MCF 10A (cell line): ENCODE data around the gene SVIP. TPM values are rescaled to one million over a fixed set of nuclear protein-coding genes. Genes with fewer than 3 reads are reported as not detected.

Experiments used
- BruUV-seq: library from RNA; stranded (reverse); fragments of 400-500 nt; replicated peaks from 2 replicates; lab custom pipeline; 2021; lab: Mats Ljungman, UMichigan
- CTCF ChIA-PET: fragments of 300-600 bp; sonication (Branson Sonifier 250); formaldehyde crosslinking; extraction: SDS; loops from one replicate; lab custom pipeline; 2021; ENCODE audit warnings: antibody characterized with exemption, inconsistent platforms; lab: Yijun Ruan, JAX
- POLR2A ChIA-PET: fragments of 300-600, 350-650 bp; sonication (Branson Sonifier 250); formaldehyde crosslinking; extraction: SDS; loops from one replicate; lab custom pipeline; 2020; ENCODE audit warnings: antibody characterized with exemption, inconsistent platforms; lab: Yijun Ruan, JAX
- DNase-seq: peaks from one replicate; pipeline ENCODE4 v3.0.0-alpha.2; 2018; ENCODE audit not compliant: unreplicated experiment
- H3K27ac Mint-ChIP-seq: one replicate; pipeline ENCODE4 v1.8.0; 2022; ENCODE audit warnings: mild to moderate bottlenecking, low read depth, mixed read lengths; ENCODE audit not compliant: unreplicated experiment
- H3K27me3 Mint-ChIP-seq: one replicate; pipeline ENCODE4 v1.8.0; 2022; ENCODE audit warnings: mixed read lengths; ENCODE audit not compliant: insufficient read depth, unreplicated experiment
- H3K36me3 Mint-ChIP-seq: one replicate; pipeline ENCODE4 v1.8.0; 2022; ENCODE audit warnings: mild to moderate bottlenecking, moderate library complexity, mixed read lengths; ENCODE audit not compliant: insufficient read depth, unreplicated experiment
- H3K4me1 Mint-ChIP-seq: one replicate; pipeline ENCODE4 v1.8.0; 2022; ENCODE audit warnings: mixed read lengths; ENCODE audit not compliant: insufficient read depth, unreplicated experiment
- H3K4me3 Mint-ChIP-seq: one replicate; pipeline ENCODE4 v1.8.0; 2022; ENCODE audit warnings: mild to moderate bottlenecking, moderate library complexity, mixed read lengths; ENCODE audit not compliant: unreplicated experiment
- H3K9me3 Mint-ChIP-seq: one replicate; pipeline ENCODE4 v1.8.0; 2022; ENCODE audit warnings: mixed read lengths; ENCODE audit not compliant: unreplicated experiment
- intact Hi-C: fragments of 100-400 bp; cut with micrococcal nuclease; formaldehyde crosslinking; loops from 2 replicates; pipeline ENCODE4 v1.14.1; 2022
- total RNA-seq: library from RNA; stranded (reverse); gene quantifications from 2 replicates; pipeline ENCODE4 v1.2.3, GENCODE V29; 2022
- TF ChIP-seq, protein P1 (sequence below): fragments of 200-600 bp; IDR thresholded peaks from one replicate; pipeline ENCODE4 v1.8.0; 2022; ENCODE audit warnings: antibody characterized with exemption, mild to moderate bottlenecking; ENCODE audit not compliant: unreplicated experiment

SVIP gene
- total RNA-seq, 1 experiment from 2014 or later, result 8.6 TPM

DNA sequence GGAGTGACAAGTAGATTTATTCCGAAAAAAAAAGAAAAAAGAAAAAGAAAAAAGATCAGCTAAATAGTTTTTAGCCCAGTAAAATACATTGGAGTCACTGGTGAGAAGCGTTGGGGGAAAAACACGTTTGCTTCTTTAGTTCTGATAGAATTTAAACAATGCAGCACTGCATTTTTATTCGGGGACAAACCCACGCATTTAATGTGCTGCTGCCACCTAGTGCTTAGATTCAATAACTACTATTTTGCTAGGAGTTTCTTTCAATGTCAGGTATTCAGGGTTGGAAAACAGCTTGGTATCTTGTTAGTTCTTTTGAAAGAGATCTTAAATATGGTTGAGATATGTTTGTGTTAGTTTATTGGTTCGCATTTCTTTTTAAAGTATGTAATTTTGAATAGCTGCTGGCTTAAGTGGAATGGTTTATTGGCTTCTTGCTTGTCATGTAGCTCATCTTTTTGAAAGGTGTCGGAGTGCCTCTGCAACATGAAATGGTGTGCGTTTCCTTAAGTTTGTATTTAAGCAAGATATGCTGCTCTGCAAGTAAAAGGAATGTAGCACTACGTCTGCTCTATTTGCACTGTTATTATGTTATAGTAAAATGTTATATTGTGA is 41.9 kb downstream of the SVIP start:
- no peak overlapping the region for H3K27ac Mint-ChIP-seq
- no peak overlapping the region for H3K4me3 Mint-ChIP-seq
- no peaks in the 10 kb centered on the region for H3K36me3 Mint-ChIP-seq
- no peaks in the 10 kb centered on the region for H3K9me3 Mint-ChIP-seq
- H3K27me3 Mint-ChIP-seq, result peaks cover 24% of the 10 kb centered on the region
- peak; percentile 56 for DNase-seq
- TF ChIP-seq, protein P1, sequence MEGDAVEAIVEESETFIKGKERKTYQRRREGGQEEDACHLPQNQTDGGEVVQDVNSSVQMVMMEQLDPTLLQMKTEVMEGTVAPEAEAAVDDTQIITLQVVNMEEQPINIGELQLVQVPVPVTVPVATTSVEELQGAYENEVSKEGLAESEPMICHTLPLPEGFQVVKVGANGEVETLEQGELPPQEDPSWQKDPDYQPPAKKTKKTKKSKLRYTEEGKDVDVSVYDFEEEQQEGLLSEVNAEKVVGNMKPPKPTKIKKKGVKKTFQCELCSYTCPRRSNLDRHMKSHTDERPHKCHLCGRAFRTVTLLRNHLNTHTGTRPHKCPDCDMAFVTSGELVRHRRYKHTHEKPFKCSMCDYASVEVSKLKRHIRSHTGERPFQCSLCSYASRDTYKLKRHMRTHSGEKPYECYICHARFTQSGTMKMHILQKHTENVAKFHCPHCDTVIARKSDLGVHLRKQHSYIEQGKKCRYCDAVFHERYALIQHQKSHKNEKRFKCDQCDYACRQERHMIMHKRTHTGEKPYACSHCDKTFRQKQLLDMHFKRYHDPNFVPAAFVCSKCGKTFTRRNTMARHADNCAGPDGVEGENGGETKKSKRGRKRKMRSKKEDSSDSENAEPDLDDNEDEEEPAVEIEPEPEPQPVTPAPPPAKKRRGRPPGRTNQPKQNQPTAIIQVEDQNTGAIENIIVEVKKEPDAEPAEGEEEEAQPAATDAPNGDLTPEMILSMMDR, result peak; percentile 52
- intact Hi-C loops, result loop anchor here (1.0 to 2.0 kb wide), 3 partner anchors 117 to 542 kb away; no protein-coding TSS in a partner anchor
- POLR2A ChIA-PET, result no interaction called here
- no TSS peak for BruUV-seq
- no peaks in the 10 kb centered on the region for H3K4me1 Mint-ChIP-seq
- CTCF ChIA-PET, result interaction anchor here (0.6 to 2.9 kb wide), 49 partner anchors 8 to 1082 kb away, joined by 3 to 30 read pairs (median 3); no protein-coding TSS in a partner anchor

DNA sequence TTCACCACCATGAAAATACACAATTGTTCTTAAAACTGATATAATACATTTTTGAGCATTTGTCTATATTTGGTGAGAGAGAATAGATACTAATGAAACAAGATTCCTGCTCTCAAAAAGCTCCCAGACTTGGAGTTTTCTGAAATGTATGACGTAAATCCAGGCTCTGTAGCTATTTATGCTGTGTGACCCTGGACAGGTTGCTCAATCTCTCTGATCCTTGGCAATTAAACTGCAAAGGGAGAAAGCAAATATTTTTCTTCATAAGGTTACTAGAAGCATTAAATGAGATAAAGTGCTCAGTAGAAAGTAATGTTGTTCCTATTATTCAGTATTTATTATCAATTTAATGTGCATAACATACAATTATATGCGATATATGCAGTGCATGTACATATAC is 42.5 kb downstream of the SVIP start:
- no TSS peak for BruUV-seq
- CTCF ChIA-PET, result interaction anchor here (0.7 to 2.9 kb wide), 33 partner anchors 9 to 543 kb away, joined by 3 to 30 read pairs (median 4); no protein-coding TSS in a partner anchor
- H3K27me3 Mint-ChIP-seq, result peaks cover 24% of the 10 kb centered on the region
- intact Hi-C loops, result loop anchor here (1.0 to 2.0 kb wide), 3 partner anchors 116 to 542 kb away; no protein-coding TSS in a partner anchor
- H3K4me1 Mint-ChIP-seq, result no peaks in the 10 kb centered on the region
- TF ChIP-seq, protein P1, result no peak
- H3K4me3 Mint-ChIP-seq, result no peak overlapping the region
- POLR2A ChIA-PET, result no interaction called here
- no peak overlapping the region for H3K27ac Mint-ChIP-seq
- no peak for DNase-seq
- no peaks in the 10 kb centered on the region for H3K36me3 Mint-ChIP-seq
- no peaks in the 10 kb centered on the region for H3K9me3 Mint-ChIP-seq

DNA sequence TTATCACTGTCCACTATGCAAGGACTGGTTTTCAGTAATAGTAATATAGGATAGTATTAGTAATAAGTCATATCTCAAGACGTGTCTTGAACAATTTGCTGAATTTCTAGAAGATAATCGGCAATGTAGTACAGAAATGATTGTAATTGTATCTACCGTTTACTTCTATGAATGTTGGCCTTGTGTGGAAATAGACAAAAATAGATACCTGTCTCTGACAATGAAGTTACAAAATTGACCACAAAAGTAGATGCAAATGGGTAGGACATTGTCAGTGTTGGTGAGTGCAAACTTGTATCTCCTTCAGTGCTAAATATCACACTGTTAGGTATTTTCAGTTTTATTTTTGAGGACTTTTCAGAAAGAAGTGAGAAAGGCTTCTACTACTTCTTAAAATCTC is 43.1 kb downstream of the SVIP start:
- BruUV-seq, result no TSS peak
- H3K9me3 Mint-ChIP-seq, result no peaks in the 10 kb centered on the region
- POLR2A ChIA-PET, result no interaction called here
- DNase-seq, result no peak
- intact Hi-C loops, result loop anchor here (2.0 kb wide), 1 partner anchor 116 kb away; no protein-coding TSS in a partner anchor
- CTCF ChIA-PET, result interaction anchor here (0.8 to 2.9 kb wide), 15 partner anchors 9 to 469 kb away, joined by 3 to 30 read pairs (median 4); no protein-coding TSS in a partner anchor
- no peak overlapping the region for H3K4me3 Mint-ChIP-seq
- TF ChIP-seq, protein P1, result no peak
- no peaks in the 10 kb centered on the region for H3K4me1 Mint-ChIP-seq
- H3K27me3 Mint-ChIP-seq, result peaks cover 23% of the 10 kb centered on the region
- no peak overlapping the region for H3K27ac Mint-ChIP-seq
- H3K36me3 Mint-ChIP-seq, result no peaks in the 10 kb centered on the region

DNA sequence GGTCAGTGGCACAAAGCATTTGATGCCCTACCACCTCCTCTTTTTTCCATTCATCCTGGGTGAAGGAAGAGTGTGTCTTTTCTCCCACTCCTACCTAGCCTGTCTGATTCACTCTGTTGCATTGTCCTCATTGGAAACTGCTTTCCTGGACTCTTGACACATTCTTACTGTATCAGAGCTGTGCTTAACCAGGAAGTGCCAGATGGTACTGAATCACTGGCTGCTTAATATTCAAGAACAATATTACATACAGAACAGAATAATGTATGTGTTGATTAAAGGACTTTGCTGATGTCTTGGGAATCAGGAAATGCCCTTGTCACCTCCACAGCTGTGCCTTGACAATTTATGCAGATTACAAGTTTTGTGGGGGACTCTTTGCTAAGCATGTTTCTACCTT is 44.4 kb downstream of the SVIP start:
- no TSS peak for BruUV-seq
- Mint-ChIP-seq H3K9me3 (no peaks in the 10 kb centered on the region), H3K27me3 (peaks cover 13% of the 10 kb centered on the region), H3K36me3 (no peaks in the 10 kb centered on the region), H3K4me1 (no peaks in the 10 kb centered on the region), H3K27ac (no peak overlapping the region), H3K4me3 (no peak overlapping the region)
- intact Hi-C loops, result no loop called here
- TF ChIP-seq, protein P1, result no peak
- ChIA-PET CTCF (interaction anchor here (0.6 to 1.7 kb wide), 4 partner anchors 76 to 1575 kb away, joined by 3 to 6 read pairs (median 4); no protein-coding TSS in a partner anchor), POLR2A (no interaction called here)
- DNase-seq, result no peak
